NOMO-1 treated with dmso at 0.1 percent for 144 hours (cell line): ENCODE data around the gene KRTAP10-4.
"Not testable (repeated sequence)": the region's sequence is repeated elsewhere in the genome, so short reads cannot be mapped to it uniquely, and the experiment has no call there.

Experiments used
- DNase-seq: peaks from one replicate; lab custom pipeline; 2025; ENCODE audit not compliant: unreplicated experiment; lab: John Stamatoyannopoulos, UW

Gene KRTAP10-4

DNA sequence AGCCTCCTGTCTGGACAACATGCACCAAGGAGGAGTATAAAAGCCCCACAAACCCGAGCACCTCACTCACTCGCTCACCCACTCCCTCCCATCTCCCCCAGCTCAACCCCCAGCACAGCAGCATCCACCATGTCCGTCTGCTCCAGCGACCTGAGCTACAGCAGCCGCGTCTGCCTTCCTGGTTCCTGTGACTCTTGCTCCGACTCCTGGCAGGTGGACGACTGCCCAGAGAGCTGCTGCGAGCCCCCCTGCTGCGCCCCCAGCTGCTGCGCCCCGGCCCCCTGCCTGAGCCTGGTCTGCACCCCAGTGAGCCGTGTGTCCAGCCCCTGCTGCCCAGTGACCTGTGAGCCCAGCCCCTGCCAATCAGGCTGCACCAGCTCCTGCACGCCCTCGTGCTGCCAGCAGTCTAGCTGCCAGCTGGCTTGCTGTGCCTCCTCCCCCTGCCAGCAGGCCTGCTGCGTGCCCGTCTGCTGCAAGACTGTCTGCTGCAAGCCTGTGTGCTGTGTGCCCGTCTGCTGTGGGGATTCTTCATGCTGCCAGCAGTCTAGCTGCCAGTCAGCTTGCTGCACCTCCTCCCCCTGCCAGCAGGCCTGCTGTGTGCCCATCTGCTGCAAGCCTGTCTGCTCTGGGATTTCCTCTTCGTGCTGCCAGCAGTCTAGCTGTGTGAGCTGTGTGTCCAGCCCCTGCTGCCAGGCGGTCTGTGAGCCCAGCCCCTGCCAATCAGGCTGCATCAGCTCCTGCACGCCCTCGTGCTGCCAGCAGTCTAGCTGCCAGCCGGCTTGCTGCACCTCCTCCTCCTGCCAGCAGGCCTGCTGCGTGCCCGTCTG lies at the start of gene KRTAP10-4:
KRTAP10-4 (plus strand) TSS at position 100 of the 827 bp plus-strand sequence; CDS start at position 130, 30 bp downstream.
- not testable (repeated sequence) for DNase-seq

DNA sequence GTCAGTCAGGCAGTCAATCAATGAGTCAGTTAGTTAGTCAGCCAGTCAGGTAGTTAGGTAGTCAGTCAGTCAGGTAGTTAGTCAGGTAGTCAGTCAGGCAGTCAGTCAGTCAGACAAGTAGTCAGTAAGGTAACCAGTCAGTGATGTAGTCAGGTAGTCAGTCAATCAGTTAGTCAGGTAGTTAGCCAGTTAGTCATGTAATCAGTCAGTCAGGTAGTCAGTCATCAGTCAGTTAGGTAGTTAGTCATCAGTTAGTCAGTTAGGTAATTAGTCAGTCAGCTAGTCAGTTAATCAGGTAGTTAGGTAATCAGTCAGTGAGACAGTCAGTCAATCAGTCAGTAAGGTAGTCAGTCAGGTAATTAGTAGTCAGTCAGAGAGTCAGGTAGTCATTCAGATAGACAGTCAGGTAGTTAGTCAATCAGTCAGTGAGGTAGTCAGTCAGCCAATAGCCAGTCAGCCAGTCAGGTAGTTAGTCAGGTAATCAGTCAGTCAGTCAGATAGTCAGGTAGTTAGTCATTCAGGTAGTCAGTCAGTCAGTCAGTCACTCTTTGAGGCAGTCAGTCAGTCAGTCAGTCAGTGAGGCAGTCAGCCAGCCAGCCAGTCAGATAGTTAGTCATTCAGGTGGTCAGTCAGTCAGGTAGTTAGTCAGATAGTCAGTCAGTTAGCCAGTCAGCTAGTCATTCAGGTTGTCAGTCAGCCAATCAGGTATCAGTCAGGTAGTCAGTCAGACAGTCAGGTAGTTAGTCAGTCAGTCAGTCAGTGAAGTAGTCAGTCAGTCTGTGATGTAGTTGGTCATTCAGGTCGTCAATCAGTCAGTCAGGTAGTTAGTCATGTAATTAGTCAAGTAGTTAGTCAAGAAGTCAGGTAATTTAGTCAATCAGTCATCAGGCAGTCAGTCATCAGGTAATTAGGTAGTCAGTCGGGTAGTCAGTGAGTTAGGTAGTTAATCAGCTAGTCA lies 48.8 kb upstream of the KRTAP10-4 start:
- no peak for DNase-seq

- DNase-seq: no peak
Observed at GRCh38 chr21:44525391-44526095, 48.0 kb upstream of the KRTAP10-4 start.

- no peak for DNase-seq
Observed at GRCh38 chr21:44526096-44526997, 47.2 kb upstream of the KRTAP10-4 start.

DNA sequence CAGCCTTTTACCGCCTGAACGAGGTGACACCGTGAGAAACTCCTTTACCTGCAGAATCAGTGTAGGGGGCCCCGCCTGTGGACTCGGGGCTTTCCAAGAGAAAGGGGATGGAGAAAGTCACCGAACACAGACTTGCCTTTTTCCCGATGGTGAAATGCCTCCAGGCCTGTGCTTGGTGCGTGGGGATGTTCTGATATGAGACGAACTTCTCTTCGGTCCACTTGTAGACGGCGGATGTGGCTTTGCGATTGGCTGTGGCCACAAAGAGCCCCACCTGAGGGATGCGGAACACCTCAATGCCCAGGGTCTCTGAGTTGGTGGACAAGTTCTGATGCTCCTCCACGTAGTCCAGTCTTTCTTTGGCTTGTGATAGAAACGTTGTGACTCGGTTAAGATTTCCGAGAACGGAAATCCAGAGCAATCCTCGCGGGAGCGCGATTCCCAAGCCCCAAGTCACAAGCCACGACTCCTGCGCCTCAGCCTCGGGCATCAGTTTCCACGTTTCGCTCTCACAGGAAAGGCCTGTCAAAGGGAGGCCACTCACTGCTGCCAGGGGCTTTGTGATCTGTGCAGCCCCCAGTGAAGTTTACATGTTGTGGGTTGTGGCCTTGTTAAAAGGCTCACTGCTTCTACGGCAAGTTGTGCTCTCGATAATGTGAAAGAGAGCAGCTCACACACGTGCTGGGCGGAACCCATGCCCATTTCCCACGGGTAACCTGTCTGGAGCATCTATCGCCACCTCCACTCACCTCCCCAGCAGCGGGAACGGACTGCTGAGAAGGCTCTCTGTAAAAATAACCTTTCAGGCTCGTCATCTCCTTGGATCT lies 46.2 kb upstream of the KRTAP10-4 start:
- DNase-seq: no peak

DNA sequence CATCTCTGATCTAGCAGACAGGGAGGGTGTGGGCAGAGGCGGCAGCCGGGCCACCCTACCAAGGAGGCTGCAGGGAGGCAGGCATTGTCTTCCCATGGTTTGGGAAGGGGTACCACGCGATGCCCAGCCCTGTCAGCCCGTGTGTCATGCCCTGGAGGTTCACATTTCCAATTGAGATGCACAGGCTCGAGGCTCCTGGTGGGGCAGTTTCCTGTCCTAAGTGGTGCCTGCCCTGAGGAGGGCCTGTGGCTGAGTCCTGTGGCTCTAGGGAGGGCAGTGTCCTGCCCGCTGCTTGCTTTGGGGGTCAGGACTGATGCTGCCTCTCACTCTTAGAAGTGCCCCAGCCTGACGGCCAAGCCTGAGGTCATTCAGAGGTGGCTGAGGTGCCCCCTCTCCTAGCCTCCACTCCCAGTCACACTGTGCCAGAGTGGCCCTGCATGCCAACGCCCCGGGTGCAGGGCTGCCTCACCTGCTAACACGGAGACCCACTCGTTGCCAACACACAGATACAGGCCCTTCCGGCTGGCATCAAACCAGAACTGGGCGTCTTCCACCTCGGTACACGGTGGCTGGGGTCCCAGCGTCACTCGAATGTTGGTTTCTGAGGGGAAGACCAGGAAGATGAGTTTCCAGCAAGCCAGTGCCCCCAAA lies 45.4 kb upstream of the KRTAP10-4 start:
- DNase-seq: no peak

- no peak for DNase-seq
Observed at GRCh38 chr21:44528634-44528995, 44.9 kb upstream of the KRTAP10-4 start.

- DNase-seq: no peak
Observed at GRCh38 chr21:44529011-44529421, 44.5 kb upstream of the KRTAP10-4 start.

- no peak for DNase-seq
Observed at GRCh38 chr21:44529503-44530125, 43.9 kb upstream of the KRTAP10-4 start.

GRCh38 chr21:44530221-44530902 lies 43.2 kb upstream of the KRTAP10-4 start:
- no peak for DNase-seq

DNA sequence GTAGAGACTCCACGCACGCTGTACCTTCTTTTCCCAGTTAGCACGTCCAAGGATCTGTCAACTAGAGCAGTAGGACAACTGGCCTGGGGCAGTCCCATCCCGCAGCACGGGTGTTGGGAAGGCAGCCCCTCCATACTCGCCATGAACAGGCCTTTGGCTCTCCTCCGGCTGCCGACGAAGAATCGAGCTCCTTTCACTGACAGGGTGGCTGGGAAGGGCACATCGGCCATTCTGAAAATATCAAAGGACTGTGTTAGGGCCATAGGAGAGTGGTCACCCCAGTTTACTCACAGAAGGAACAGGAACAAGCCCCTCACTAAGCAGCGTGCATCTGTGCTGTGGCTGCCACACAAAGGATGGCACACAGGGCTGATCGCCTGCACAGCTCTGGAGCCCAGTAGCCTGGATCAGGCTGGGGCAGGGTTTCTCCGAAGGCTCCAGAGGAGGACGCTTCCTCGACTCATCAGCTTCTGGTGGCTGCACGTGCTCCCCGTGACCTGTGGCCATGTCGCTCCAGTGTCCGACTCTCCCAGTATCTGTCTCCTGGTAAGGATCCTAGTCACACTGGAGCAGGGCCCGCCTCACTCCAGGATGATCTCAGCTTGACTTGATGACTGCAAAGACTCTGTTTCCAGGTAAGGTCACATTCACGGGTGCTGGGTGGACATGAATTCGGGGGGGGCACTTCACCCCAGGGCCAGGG lies 42.5 kb upstream of the KRTAP10-4 start:
- no peak for DNase-seq

DNA sequence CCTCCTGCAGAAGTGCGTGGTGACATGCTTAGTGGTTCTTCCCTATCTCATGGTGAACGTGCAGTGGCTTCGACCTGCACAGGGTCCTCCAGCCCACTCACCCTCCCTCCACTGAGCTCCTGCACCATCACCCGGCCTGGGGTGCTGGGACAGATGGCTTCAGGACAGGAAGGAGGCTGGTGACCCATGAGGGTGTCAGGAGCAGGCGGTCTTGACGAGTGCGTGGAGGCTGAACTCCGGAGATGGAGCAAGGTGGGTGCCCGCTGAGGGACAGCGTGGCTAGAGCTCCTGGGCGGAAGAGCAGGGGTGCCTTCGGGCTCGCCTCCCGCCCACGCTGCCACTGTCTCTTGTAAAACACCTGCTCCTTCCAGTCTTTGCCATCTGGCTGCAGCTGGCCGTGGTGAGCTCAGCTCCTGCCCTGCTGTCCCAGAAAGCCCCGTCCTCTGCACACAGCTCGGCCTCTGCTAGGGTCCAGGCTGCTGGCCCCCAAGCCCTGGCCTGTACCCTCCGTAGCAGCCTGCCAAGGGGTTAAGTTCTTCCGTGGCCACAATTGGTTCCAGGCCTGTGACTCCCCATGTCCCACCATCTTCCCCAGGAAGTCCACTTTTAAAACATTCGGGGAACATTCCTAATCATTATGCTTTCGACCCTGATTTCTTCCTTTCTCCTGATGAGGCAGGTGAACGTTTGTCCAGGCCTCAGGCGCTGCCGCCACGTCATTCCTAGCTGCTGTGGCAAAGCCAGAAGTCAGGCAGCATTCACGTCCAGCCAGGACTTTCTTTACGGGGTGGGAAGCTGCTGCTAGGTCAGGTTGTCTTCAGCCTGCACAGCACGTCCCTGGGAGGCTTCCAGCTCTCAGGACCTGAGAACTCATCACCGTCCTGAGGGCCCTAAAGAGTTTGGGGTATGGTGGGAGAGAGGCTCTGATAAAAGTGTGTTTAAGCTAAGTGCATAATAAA lies 41.6 kb upstream of the KRTAP10-4 start:
- no peak for DNase-seq

GRCh38 chr21:44532712-44533111 lies 40.8 kb upstream of the KRTAP10-4 start:
- DNase-seq: no peak

DNA sequence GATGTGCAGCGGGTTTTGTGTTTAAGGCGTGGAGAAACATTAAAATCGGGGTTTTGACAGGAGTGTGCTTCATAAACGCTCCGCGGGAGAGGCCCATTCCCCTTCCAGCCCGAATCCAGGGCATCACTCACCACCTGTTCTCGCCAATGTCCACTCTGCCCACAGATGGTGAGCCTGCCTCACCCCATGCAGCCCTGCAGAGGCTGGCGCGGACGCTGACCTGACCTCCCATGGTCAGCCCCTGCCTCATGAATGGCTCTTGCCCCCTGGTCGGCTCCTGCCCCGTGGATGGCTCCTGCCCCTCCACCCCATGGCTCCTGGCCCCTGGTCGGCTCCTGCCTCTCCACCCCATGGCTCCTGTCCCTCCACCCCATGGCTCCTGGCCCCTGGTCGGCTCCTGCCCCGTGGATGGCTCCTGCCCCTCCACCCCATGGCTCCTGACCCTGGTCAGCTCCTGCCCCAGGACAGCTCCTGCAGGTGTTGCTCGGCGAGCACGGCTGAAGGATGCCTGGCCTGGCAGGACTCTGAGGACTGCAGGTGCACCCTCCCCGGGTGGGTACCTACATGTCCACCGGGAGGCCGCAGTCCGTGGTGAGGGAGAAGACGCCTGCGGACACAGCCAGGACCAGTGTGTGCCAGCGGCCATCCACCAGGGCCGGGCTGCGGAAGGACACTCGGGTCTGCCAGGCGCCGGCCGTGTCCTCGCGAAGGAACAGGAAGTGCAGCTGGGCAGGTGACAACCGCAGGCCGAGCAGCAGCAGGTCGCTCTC lies 40.2 kb upstream of the KRTAP10-4 start:
- no peak for DNase-seq

DNA sequence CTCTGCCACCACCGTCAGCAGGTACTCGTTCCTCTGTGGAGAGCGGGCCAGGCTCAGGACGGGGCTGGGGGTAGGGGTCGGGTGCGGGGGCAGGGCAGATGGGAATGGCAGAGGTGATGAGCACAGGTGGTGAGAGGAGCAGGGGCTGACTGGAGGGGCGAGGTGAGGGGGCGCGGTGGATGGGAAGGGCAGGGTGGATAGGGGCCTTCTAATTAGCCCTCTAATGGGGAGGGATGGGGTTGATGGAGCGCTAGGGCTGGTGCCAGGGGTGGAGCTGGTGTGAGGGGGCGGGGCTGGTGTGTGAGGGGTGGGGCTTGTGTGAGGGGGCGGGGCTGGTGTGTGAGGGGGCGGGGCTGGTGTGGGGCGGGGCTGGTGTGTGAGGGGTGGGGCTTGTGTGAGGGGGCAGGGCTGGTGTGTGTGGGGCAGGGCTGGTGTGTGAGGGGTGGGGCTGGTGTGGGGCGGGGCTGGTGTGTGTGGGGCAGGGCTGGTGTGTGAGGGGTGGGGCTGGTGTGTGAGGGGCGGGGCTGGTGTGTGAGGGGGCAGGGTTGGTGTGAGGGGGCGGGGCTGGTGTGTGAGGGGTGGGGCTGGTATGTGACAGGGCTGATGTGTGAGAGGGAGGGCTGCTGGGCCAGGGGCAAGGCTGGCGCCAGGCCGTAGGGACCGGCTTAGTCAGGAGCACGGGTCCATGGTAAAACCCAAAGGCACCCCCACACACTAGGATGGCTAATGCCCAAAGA lies 39.5 kb upstream of the KRTAP10-4 start:
- no peak for DNase-seq
